Coronary artery (tissue), 2 donors: Measurements from ENCODE around the gene ZNF750.
A peak's percentile ranks its signal among the peaks of the same experiment; 100 is the strongest.
"Not testable (repeated sequence)": the region's sequence is repeated elsewhere in the genome, so short reads cannot be mapped to it uniquely, and the experiment has no call there.

ENCODE experiments used
- DNase-seq: peaks from one replicate; pipeline ENCODE4 v3.0.0-alpha.2; 2017; ENCODE audit warnings: low spot score
- H3K27ac ChIP-seq, 2 donors: fragments of 200-600 bp; sonication (generic); one replicate each; pipeline ENCODE4 v1.5.1; 2016 to 2019
- H3K4me3 ChIP-seq: fragments of 200-600 bp; sonication (generic); 2 replicates; pipeline ENCODE4 v1.5.1; 2016; ENCODE audit warnings: mild to moderate bottlenecking, moderate library complexity
- TF ChIP-seq, protein P1 (sequence below): fragments of 200-600 bp; sonication (generic); IDR thresholded peaks from one replicate; pipeline ENCODE4 v1.5.1; 2019; ENCODE audit warnings: antibody characterized with exemption

The ZNF750 gene

GRCh38 chr17:82787081-82787848, 52.6 kb downstream of the ZNF750 start:
- no peak for DNase-seq
- Histone ChIP-seq H3K4me3 (no peak overlapping the region), H3K27ac (no peak overlapping the region)
- TF ChIP-seq, protein P1, sequence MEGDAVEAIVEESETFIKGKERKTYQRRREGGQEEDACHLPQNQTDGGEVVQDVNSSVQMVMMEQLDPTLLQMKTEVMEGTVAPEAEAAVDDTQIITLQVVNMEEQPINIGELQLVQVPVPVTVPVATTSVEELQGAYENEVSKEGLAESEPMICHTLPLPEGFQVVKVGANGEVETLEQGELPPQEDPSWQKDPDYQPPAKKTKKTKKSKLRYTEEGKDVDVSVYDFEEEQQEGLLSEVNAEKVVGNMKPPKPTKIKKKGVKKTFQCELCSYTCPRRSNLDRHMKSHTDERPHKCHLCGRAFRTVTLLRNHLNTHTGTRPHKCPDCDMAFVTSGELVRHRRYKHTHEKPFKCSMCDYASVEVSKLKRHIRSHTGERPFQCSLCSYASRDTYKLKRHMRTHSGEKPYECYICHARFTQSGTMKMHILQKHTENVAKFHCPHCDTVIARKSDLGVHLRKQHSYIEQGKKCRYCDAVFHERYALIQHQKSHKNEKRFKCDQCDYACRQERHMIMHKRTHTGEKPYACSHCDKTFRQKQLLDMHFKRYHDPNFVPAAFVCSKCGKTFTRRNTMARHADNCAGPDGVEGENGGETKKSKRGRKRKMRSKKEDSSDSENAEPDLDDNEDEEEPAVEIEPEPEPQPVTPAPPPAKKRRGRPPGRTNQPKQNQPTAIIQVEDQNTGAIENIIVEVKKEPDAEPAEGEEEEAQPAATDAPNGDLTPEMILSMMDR = no peak

DNA sequence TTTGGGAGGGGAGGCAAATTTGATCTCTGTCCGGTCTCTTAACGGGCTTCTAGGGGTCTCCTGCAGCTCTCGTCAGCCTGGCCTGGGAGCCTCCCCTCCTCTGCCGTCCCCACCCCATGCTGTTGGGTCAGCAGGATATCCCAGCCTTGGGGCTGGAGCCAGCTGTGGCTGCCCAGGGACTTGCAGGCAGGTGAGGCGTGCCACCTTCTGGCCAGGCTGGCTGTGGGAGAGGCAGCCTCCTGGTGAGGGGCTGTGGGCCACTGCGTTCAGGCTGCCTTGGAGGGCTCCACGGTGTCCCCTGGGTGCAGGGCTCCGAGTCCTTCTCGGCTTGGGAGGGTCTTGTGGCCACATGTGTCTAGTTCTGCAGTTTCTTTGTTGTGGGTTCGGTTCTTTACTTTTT, 53.4 kb downstream of the ZNF750 start:
- Histone ChIP-seq H3K4me3 (no peak overlapping the region), H3K27ac (no peak overlapping the region)
- TF ChIP-seq, protein P1 = no peak
- no peak for DNase-seq

DNA sequence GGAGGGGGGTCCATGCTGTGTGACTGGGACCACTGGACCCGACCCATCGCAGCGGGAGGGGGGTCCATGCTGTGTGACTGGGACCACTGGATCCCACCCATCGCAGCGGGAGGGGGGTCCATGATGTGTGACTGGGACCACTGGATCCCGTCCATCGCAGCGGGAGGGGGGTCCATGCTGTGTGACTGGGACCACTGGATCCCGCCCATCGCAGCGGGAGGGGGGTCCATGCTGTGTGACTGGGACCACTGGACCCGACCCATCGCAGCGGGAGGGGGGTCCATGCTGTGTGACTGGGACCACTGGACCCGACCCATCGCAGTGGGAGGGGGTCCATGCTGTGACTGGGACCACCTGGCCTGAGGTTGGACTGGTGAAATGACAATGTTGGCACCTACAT, 54.2 kb downstream of the ZNF750 start:
- H3K4me3 ChIP-seq, H3K27ac ChIP-seq, DNase-seq: not testable (repeated sequence)

DNA sequence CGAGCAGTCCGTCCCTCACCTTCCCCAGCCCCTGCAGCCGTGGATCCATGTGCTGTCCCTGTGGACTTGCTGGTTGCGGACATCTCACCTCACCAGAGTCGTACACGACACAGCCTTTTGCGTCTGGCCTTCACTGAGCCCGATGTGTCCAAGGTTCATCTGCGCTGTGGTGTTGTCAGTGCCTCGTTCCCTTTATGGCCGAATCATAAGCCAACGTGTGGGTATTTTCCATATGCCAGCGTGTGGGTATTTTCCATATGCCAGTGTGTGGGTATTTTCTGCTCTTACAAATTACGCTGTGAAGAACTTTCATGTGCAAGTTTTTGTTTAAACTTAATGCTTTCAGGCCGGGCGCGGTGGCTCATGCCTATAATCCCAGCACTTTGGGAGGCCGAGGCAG, 56.3 kb downstream of the ZNF750 start:
- TF ChIP-seq, protein P1 = no peak

DNA sequence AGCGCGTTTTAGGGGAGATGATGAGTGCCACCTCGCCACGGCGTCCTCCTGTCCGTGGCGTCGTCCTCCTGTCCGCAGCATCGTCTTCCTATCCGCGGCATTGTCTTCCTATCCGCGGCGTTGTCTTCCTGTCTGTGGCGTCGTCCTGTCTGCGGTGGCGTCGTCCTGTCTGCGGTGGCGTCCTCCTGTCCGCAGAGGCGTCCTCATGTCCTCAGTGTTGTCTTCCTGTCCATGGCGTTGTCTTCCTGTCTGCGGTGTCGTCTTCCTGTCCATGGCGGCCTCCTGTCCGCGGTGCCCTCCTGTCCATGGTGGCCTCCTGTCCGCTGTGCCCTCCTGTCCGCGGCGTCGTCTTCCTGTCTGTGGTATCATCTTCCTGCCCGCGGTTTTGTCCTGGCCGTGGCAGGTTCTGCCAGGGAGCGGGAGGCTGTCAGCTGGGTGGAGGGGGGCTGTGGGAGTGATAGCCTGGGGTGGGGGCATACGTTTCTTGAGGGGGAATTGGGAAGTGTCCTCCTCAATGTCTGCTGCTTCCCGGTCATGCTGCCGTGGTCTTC, 57.1 kb downstream of the ZNF750 start:
- H3K27ac ChIP-seq = no peak overlapping the region
- DNase-seq = no peak
- TF ChIP-seq, protein P1 = no peak
- H3K4me3 ChIP-seq = no peak overlapping the region

More for the DNA sequence above, 56.3 kb downstream of the ZNF750 start:
- Histone ChIP-seq H3K4me3 (no peak overlapping the region), H3K27ac (no peak overlapping the region)
- no peak for DNase-seq

GRCh38 chr17:82781894-82782274, 57.9 kb downstream of the ZNF750 start:
- DNase-seq = no peak
- TF ChIP-seq, protein P1 = peak; percentile 97
- Histone ChIP-seq H3K27ac (no peak overlapping the region), H3K4me3 (no peak overlapping the region)

DNA sequence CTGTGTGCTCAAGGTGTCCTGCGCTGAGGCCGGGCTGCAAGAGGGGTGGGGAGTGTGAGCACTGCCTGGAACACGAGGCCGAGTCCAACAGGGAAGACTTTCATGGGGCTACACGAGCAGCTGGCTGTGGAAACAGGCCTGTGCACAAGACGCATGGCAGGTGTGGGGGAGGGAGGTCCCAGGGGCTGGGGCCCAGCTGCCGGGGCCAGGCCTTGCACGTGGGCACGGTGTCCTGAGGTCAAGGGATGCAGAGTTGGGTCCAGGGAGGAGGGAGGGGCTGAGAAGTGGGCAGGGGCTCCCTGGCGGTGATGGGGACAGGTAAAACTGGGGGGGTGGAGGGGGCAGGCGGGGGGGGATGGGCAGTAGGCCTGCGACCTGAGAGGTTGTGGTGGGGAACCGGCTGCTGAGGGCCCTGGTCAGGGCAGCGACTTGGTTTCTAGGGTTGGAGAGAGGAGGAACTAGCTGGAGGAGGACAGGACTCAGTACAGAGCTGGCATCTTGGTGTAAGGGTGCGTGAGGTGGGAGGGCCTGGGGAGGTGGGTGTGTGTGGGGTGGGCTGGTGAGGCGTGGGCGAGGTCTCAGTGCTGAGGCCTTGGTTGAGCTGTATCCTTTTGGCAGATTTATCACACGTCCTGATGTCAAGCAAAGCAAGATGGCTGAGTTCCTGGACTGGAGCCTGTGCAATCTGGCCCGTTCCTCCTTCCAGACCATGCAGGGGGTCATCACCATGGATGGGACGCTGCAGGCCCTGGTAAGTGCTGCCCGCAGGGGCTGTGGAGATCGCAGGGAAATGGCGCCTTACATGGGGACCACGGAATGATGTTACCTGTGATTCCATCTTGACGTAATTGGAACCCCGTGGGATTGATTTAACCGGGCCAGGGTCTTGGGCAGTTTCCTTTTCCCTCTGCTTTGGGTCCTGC, 58.6 kb downstream of the ZNF750 start:
- TF ChIP-seq, protein P1 = no peak
- DNase-seq = no peak
- H3K4me3 ChIP-seq = no peak overlapping the region
- no peak overlapping the region for H3K27ac ChIP-seq
